Hippocampal formation (tissue), 2 donors: ENCODE results near the gene ARSG.
"Not testable (repeated sequence)": the region's sequence is repeated elsewhere in the genome, so short reads cannot be mapped to it uniquely, and the experiment has no call there.

ENCODE experiments used
- DNase-seq, 2 donors: peaks; one replicate each; lab custom pipeline; 2025; lab: John Stamatoyannopoulos, UW

The ARSG gene

GRCh38 chr17:68290955-68291835, at the start of gene ARSG, which contains the start of gene SLC16A6:
Gene ARSG (plus strand): TSS chr17:68291495. CDS start chr17:68307494, 15,999 bp downstream.
Gene SLC16A6 (minus strand): TSS chr17:68291127. CDS start chr17:68278320, 12,807 bp downstream.
- peak in 1 of 2 donors; percentile 28 for DNase-seq

- DNase-seq: no peak
Measured at GRCh38 chr17:68246271-68247028, 44.8 kb upstream of the ARSG start.

GRCh38 chr17:68247445-68248198, 43.7 kb upstream of the ARSG start, which contains the start of gene AMZ2:
Gene AMZ2 (plus strand): TSS chr17:68248043. CDS start chr17:68250188, 2,145 bp downstream.
- DNase-seq: peak; percentile 97 to 98

GRCh38 chr17:68248199-68248825, 43.0 kb upstream of the ARSG start:
- DNase-seq: peak; percentile 70 to 73

- DNase-seq: no peak
Measured at GRCh38 chr17:68248891-68249290, 42.4 kb upstream of the ARSG start.

- DNase-seq: no peak
Measured at GRCh38 chr17:68249354-68249765, 41.9 kb upstream of the ARSG start.

- DNase-seq: not testable (repeated sequence)
Measured at GRCh38 chr17:68253426-68253825, 37.9 kb upstream of the ARSG start.

GRCh38 chr17:68255151-68255550, 36.1 kb upstream of the ARSG start:
- no peak for DNase-seq

- no peak for DNase-seq
Measured at GRCh38 chr17:68255731-68256538, 35.4 kb upstream of the ARSG start.

GRCh38 chr17:68256701-68257100, 34.6 kb upstream of the ARSG start:
- not testable (repeated sequence) for DNase-seq

- no peak for DNase-seq
Measured at GRCh38 chr17:68257934-68258333, 33.4 kb upstream of the ARSG start.

GRCh38 chr17:68258890-68259647, 32.2 kb upstream of the ARSG start:
- peak in 1 of 2 donors; percentile 10 for DNase-seq

- not testable (repeated sequence) for DNase-seq
Measured at GRCh38 chr17:68259648-68259951, 31.7 kb upstream of the ARSG start.

GRCh38 chr17:68260051-68260762, 31.1 kb upstream of the ARSG start:
- no peak for DNase-seq

- DNase-seq: not testable (repeated sequence)
Measured at GRCh38 chr17:68262467-68262866, 28.8 kb upstream of the ARSG start.

- DNase-seq: not testable (repeated sequence)
Measured at GRCh38 chr17:68263101-68263681, 28.1 kb upstream of the ARSG start.

GRCh38 chr17:68265833-68266232, 25.5 kb upstream of the ARSG start:
- not testable (repeated sequence) for DNase-seq

- DNase-seq: no peak
Measured at GRCh38 chr17:68273722-68274121, 17.6 kb upstream of the ARSG start.

- DNase-seq: not testable (repeated sequence)
Measured at GRCh38 chr17:68276339-68276738, 15.0 kb upstream of the ARSG start.
